ENCODE data around the gene CBARP. TPM values are rescaled to one million over a fixed set of nuclear protein-coding genes. Genes with fewer than 3 reads are reported as not detected.

Gene CBARP
- total RNA-seq, 1 experiment from 2014 or later = 23.4 TPM

DNA sequence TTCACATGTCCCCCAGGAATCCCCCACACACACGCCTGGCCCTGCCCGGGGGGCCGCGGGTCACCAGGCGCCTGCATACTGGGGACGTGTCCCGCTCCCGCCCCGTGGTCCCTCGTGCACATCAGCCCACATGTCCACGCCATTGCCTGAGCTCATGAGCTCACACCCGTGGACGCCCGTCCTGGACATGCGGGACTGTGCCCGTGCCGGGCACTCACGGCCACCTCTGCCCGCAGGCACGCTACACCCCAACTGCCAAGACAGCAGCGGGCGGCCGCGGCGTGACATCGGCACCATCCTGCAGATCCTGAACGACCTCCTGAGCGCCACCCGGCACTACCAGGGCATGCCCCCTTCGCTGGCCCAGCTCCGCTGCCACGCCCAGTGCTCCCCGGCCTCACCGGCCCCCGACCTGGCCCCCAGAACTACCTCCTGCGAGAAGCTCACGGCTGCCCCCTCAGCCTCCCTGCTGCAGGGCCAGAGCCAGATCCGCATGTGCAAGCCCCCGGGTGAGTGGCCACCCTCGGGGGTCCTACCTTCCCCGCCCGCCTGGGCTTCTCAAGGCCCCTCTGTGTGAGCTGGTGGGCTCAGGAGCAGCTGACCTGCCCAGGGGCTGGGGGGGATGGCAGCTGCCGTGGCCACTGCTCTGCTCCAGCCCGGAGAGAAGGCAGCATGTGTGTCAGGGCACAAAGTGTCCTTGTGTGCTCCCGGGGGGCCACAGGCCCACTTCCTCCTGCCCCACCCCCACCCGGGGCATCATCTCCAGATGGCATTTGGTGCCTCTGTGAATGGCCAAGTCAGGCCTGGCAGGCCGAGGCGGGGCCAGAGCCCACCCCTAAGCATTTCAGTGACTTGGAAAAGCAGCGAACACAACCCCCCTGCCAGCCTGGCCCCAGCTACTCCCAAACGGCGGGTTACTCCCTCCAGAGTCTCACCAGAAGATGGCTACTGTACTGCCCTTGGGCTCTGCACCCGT, 17.7 kb upstream of the CBARP start:
- TF ChIP-seq, protein P1, sequence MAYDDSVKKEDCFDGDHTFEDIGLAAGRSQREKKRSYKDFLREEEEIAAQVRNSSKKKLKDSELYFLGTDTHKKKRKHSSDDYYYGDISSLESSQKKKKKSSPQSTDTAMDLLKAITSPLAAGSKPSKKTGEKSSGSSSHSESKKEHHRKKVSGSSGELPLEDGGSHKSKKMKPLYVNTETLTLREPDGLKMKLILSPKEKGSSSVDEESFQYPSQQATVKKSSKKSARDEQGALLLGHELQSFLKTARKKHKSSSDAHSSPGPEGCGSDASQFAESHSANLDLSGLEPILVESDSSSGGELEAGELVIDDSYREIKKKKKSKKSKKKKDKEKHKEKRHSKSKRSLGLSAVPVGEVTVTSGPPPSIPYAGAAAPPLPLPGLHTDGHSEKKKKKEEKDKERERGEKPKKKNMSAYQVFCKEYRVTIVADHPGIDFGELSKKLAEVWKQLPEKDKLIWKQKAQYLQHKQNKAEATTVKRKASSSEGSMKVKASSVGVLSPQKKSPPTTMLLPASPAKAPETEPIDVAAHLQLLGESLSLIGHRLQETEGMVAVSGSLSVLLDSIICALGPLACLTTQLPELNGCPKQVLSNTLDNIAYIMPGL (CRISPR knock-in tag; IDR thresholded peaks at IDR 0.05) = 0 out of 2 replicates have a peak, but pooled peaks have one; percentile 36
- TF ChIP-seq, protein P2, sequence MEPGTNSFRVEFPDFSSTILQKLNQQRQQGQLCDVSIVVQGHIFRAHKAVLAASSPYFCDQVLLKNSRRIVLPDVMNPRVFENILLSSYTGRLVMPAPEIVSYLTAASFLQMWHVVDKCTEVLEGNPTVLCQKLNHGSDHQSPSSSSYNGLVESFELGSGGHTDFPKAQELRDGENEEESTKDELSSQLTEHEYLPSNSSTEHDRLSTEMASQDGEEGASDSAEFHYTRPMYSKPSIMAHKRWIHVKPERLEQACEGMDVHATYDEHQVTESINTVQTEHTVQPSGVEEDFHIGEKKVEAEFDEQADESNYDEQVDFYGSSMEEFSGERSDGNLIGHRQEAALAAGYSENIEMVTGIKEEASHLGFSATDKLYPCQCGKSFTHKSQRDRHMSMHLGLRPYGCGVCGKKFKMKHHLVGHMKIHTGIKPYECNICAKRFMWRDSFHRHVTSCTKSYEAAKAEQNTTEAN (CRISPR knock-in tag; IDR thresholded peaks at IDR 0.05) = 0 out of 2 replicates have a peak, but pooled peaks have one; percentile 27
- TF ChIP-seq NFATC4 (CRISPR knock-in tag; IDR thresholded peaks at IDR 0.05) = no peak
- H3K4me3 Mint-ChIP-seq = no peak overlapping the region
- ATAC-seq (no peak), DNase-seq (ENCODE audit: low spot score) (no peak)
- ChIA-PET POLR2A (interaction anchor here (0.6 to 0.9 kb wide), 3 partner anchors 14 to 148 kb away, joined by 3 to 7 read pairs (median 3); partner anchors contain the start of gene CIRBP), CTCF (interaction anchor here (0.7 to 15.6 kb wide), 5 partner anchors 11 to 189 kb away, joined by 3 to 648 read pairs (median 4); partner anchors contain the start of genes ATP5F1D and CIRBP)
- no peaks in the 10 kb centered on the region for H3K27me3 Mint-ChIP-seq (ENCODE audit: low read depth)
- H3K9me3 Mint-ChIP-seq = no peaks in the 10 kb centered on the region
- H3K27ac Mint-ChIP-seq = no peak overlapping the region
- H3K4me1 Mint-ChIP-seq = peaks cover 31% of the 10 kb centered on the region
- peaks cover 38% of the 10 kb centered on the region for H3K36me3 Mint-ChIP-seq

DNA sequence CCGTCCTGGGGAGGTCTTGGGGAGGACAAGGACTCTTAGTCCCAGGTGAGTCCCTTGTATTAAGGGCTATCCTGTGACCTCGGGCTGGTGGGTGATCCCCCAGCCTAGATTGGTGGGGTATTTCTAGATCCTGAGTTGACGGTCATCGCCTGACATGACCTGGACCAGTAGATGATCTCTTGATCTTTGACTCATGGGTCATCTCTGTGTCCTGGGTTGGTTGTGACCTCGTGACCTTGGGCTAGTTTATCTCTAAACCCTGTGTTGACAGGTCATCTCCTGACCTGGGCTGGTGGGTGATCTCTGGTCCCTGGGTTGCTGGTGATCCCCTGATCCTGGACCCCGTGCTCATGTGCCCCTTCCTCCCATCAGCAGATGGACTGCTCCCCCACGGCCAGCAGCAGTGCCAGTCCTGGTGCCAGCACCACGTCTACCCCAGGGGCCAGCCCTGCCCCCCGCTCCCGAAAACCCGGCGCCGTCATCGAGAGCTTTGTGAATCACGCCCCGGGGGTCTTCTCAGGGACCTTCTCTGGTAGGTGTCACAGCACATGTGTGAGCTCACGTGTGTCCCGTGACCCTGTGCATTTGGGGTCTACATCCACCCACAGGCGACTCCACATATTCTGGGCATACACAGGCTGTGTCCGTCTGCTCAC, 16.9 kb upstream of the CBARP start:
- Mint-ChIP-seq H3K4me1 (peaks cover 27% of the 10 kb centered on the region), H3K27me3 (ENCODE audit: low read depth) (no peaks in the 10 kb centered on the region), H3K27ac (peak overlapping the region; percentile 45; the same call in 1 of the 2 replicates), H3K4me3 (no peak overlapping the region), H3K36me3 (peaks cover 38% of the 10 kb centered on the region), H3K9me3 (no peaks in the 10 kb centered on the region)
- DNase-seq (ENCODE audit: low spot score) (no peak), ATAC-seq (no peak)
- ChIA-PET CTCF (interaction anchor here (1.0 to 15.6 kb wide), 3 partner anchors 12 to 37 kb away, joined by 3 to 648 read pairs (median 8); partner anchors contain the start of gene ATP5F1D), POLR2A (interaction anchor here (0.9 kb wide), 1 partner anchor 14 kb away, joined by 3 read pairs; the partner anchor contains the start of gene CIRBP)
- TF ChIP-seq, protein P3, sequence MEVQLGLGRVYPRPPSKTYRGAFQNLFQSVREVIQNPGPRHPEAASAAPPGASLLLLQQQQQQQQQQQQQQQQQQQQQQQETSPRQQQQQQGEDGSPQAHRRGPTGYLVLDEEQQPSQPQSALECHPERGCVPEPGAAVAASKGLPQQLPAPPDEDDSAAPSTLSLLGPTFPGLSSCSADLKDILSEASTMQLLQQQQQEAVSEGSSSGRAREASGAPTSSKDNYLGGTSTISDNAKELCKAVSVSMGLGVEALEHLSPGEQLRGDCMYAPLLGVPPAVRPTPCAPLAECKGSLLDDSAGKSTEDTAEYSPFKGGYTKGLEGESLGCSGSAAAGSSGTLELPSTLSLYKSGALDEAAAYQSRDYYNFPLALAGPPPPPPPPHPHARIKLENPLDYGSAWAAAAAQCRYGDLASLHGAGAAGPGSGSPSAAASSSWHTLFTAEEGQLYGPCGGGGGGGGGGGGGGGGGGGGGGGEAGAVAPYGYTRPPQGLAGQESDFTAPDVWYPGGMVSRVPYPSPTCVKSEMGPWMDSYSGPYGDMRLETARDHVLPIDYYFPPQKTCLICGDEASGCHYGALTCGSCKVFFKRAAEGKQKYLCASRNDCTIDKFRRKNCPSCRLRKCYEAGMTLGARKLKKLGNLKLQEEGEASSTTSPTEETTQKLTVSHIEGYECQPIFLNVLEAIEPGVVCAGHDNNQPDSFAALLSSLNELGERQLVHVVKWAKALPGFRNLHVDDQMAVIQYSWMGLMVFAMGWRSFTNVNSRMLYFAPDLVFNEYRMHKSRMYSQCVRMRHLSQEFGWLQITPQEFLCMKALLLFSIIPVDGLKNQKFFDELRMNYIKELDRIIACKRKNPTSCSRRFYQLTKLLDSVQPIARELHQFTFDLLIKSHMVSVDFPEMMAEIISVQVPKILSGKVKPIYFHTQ (CRISPR knock-in tag; IDR thresholded peaks at IDR 0.05) = no peak
- TF ChIP-seq, protein P4, sequence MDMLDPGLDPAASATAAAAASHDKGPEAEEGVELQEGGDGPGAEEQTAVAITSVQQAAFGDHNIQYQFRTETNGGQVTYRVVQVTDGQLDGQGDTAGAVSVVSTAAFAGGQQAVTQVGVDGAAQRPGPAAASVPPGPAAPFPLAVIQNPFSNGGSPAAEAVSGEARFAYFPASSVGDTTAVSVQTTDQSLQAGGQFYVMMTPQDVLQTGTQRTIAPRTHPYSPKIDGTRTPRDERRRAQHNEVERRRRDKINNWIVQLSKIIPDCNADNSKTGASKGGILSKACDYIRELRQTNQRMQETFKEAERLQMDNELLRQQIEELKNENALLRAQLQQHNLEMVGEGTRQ (CRISPR knock-in tag; IDR thresholded peaks at IDR 0.05) = no peak
- TF ChIP-seq, protein P5, sequence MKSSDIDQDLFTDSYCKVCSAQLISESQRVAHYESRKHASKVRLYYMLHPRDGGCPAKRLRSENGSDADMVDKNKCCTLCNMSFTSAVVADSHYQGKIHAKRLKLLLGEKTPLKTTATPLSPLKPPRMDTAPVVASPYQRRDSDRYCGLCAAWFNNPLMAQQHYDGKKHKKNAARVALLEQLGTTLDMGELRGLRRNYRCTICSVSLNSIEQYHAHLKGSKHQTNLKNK (CRISPR knock-in tag; IDR thresholded peaks at IDR 0.05) = no peak
- TF ChIP-seq, protein P1 (CRISPR knock-in tag; IDR thresholded peaks at IDR 0.05) = no peak
- TF ChIP-seq, protein P6, sequence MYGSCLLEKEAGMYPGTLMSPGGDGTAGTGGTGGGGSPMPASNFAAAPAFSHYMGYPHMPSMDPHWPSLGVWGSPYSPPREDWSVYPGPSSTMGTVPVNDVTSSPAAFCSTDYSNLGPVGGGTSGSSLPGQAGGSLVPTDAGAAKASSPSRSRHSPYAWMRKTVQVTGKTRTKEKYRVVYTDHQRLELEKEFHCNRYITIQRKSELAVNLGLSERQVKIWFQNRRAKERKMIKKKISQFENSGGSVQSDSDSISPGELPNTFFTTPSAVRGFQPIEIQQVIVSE (CRISPR knock-in tag; IDR thresholded peaks at IDR 0.05; ENCODE audit: borderline replicate concordance) = no peak
- no peak for TF ChIP-seq ZNF263 (CRISPR knock-in tag; IDR thresholded peaks at IDR 0.05; ENCODE audit: low read depth)
- TF ChIP-seq MXD4 (CRISPR knock-in tag; IDR thresholded peaks at IDR 0.05; ENCODE audit: borderline replicate concordance) = no peak
- TF ChIP-seq, protein P7, sequence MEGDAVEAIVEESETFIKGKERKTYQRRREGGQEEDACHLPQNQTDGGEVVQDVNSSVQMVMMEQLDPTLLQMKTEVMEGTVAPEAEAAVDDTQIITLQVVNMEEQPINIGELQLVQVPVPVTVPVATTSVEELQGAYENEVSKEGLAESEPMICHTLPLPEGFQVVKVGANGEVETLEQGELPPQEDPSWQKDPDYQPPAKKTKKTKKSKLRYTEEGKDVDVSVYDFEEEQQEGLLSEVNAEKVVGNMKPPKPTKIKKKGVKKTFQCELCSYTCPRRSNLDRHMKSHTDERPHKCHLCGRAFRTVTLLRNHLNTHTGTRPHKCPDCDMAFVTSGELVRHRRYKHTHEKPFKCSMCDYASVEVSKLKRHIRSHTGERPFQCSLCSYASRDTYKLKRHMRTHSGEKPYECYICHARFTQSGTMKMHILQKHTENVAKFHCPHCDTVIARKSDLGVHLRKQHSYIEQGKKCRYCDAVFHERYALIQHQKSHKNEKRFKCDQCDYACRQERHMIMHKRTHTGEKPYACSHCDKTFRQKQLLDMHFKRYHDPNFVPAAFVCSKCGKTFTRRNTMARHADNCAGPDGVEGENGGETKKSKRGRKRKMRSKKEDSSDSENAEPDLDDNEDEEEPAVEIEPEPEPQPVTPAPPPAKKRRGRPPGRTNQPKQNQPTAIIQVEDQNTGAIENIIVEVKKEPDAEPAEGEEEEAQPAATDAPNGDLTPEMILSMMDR (IDR thresholded peaks at IDR 0.05) = no peak
- TF ChIP-seq ZNF396 (CRISPR knock-in tag; IDR thresholded peaks at IDR 0.05; ENCODE audit: borderline replicate concordance) = no peak
- TF ChIP-seq, protein P8, sequence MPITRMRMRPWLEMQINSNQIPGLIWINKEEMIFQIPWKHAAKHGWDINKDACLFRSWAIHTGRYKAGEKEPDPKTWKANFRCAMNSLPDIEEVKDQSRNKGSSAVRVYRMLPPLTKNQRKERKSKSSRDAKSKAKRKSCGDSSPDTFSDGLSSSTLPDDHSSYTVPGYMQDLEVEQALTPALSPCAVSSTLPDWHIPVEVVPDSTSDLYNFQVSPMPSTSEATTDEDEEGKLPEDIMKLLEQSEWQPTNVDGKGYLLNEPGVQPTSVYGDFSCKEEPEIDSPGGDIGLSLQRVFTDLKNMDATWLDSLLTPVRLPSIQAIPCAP (CRISPR knock-in tag; IDR thresholded peaks at IDR 0.05) = no peak
- TF ChIP-seq, protein P9, sequence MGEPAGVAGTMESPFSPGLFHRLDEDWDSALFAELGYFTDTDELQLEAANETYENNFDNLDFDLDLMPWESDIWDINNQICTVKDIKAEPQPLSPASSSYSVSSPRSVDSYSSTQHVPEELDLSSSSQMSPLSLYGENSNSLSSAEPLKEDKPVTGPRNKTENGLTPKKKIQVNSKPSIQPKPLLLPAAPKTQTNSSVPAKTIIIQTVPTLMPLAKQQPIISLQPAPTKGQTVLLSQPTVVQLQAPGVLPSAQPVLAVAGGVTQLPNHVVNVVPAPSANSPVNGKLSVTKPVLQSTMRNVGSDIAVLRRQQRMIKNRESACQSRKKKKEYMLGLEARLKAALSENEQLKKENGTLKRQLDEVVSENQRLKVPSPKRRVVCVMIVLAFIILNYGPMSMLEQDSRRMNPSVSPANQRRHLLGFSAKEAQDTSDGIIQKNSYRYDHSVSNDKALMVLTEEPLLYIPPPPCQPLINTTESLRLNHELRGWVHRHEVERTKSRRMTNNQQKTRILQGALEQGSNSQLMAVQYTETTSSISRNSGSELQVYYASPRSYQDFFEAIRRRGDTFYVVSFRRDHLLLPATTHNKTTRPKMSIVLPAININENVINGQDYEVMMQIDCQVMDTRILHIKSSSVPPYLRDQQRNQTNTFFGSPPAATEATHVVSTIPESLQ (CRISPR knock-in tag; IDR thresholded peaks at IDR 0.05) = no peak
